Cardiac ventricle fibroblast (primary cell): Measurements from ENCODE around the gene THY1. TPM values are rescaled to one million over a fixed set of nuclear protein-coding genes. Genes with fewer than 3 reads are reported as not detected.

Source experiments
- total RNA-seq: library from RNA; depleted of rRNA; stranded (reverse); fragments of >200 nt; gene quantifications from 2 replicates; pipeline ENCODE4 v1.2.3, GENCODE V29; 2015

THY1 gene
- 93.5 and 98.5 TPM in 2 replicates for total RNA-seq

DNA sequence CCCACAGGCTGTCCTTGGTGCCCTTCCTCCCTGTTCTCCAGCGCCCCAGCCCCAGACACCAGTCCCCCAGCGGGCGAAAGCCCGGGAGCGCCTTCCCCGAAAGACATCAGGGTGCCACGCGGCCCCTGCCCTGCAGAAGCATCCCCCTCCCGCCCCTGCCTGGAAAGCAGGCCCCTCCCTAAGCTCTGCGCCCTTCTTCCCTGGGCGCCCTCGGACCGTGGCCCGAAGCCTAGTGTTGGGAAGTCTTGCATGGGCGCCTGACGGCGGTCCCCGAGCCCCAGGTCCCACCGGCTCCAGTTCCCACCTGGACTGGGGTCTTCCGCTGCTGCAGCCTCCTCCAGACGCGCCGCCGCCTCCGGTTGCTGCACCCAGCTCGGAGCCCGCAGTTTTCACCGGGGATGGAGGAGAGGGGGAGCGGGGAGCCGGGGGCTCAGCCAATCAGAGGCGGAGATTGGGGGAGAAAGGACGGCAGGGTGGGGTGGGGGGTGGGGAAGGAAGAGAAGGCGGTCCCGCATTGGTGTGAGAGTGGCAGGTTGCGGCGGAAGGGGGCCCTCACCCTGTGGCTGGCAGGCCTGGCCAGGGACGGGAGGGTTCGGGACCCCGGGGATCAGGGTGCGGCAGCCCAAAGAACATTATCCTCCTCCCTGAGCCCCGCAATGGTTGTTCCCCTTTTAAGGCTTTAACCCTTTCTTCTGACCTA lies at the start of gene THY1:
THY1 (minus strand) TSS at position 364 of the 700 bp plus-strand sequence. CDS start 2,267 bp downstream, outside the sequence.

DNA sequence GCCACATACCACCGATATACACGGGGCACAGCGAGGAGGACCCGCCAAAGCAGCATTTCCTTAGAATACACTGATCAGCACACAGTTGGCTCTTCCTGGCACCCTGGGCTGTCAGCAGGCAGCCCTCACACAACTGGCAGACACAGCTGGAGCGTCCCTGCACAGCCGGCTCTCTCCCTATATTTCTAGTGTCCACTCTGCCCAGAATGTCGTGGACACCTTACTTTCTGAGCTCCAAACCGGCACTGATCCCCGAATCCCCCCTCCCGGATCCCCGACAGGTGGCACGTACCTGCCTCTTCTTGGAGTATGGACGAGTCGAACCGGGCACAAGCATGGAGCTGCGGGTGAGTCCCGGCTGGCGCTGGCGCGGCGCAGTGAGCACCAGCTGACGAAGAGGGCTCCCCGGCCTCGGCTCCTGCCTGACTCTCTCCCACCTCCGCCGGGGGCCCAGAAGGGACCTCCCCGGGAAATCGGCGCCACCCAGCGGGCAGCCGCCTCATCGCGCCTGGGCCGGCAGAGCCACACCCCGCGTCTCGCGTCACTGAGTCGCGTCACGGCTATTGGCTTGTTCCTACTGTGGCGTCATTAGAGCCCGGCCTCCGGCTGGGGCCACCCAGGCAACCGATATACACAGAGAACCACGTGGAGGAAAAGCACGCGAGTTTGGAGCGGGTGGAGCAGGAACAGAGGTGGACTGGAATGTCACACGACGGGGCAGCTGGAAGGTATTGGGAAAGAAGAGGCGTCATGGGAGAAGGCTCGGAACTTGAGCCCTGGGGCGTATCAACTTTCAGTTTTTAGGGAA lies 41.6 kb downstream of the THY1 start, which contains the start of gene USP2:
USP2 (minus strand) TSS at position 510 of the 808 bp plus-strand sequence. CDS start 8,210 bp downstream, outside the sequence.

Other genes starting within 250 kb of the THY1 start
- gene NHERF4, start 237.7 kb downstream of the THY1 start, total RNA-seq: not detected in 2 replicates
- gene CBL, start 216.8 kb downstream of the THY1 start, total RNA-seq: 6.3 and 7.1 TPM in 2 replicates
- 153 and 177 TPM in 2 replicates for gene MCAM, start 106.0 kb downstream of the THY1 start, total RNA-seq
- gene RNF26, start 88.6 kb downstream of the THY1 start, total RNA-seq: 16.1 and 16.2 TPM in 2 replicates
- gene C1QTNF5, start 82.3 kb downstream of the THY1 start, total RNA-seq: 28.5 and 36.9 TPM in 2 replicates
- gene MFRP, start 76.5 kb downstream of the THY1 start, total RNA-seq: 0.12 TPM in 1 of 2 replicates, not detected in the other
- gene USP2, start 41.5 kb downstream of the THY1 start, total RNA-seq: 0.15 TPM in 1 of 2 replicates, not detected in the other